ENCODE results near the gene FAM241B. TPM values are rescaled to one million over a fixed set of nuclear protein-coding genes. Genes with fewer than 3 reads are reported as not detected.

Gene FAM241B
- polyA plus RNA-seq, 1 donor (not counting 4 experiments of a cell fraction or from before 2014, with no cell fraction given): 7.9 TPM

DNA sequence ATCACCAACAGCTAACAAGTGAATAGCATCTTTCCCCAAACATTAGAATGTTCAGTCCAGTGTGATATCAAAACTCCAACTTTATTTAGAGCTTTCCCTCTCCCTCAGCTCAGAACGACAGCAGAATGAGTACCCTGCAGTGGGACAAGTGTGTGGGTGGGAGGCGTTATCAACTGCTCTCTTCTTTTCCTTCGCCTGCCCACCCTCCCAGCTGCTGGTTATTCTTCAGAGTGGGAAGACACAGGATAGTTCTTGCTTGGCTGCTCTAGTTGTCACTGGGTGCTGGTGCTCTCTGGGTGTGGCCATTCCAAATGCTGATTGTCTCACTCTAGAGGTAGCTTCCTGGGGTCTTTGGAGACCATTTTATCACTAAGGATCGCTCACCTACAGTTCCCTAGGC lies 13.7 kb upstream of the FAM241B start:
- TF ChIP-seq EZH2 (IDR thresholded peaks at IDR 0.05; ENCODE audit: low read length): no peak
- TF ChIP-seq, protein P1, sequence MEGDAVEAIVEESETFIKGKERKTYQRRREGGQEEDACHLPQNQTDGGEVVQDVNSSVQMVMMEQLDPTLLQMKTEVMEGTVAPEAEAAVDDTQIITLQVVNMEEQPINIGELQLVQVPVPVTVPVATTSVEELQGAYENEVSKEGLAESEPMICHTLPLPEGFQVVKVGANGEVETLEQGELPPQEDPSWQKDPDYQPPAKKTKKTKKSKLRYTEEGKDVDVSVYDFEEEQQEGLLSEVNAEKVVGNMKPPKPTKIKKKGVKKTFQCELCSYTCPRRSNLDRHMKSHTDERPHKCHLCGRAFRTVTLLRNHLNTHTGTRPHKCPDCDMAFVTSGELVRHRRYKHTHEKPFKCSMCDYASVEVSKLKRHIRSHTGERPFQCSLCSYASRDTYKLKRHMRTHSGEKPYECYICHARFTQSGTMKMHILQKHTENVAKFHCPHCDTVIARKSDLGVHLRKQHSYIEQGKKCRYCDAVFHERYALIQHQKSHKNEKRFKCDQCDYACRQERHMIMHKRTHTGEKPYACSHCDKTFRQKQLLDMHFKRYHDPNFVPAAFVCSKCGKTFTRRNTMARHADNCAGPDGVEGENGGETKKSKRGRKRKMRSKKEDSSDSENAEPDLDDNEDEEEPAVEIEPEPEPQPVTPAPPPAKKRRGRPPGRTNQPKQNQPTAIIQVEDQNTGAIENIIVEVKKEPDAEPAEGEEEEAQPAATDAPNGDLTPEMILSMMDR (optimal IDR thresholded peaks at IDR 0.05 in 1 of 3, IDR thresholded peaks at IDR 0.05 in 1 of 3, conservative IDR thresholded peaks at IDR 0.05 in 1 of 3; ENCODE audit: extremely low read depth in 1 of 3, insufficient read depth in 2 of 3, low read length in 3 of 3): no peak
- DNase-seq (ENCODE audit: low read depth, low spot score) (no peak), FAIRE-seq (no peak)
- H3K4me1 ChIP-seq (ENCODE audit: control insufficient read depth, extremely low read depth, insufficient read depth, low read length): peaks cover 3% of the 10 kb centered on the region
- no peaks in the 10 kb centered on the region for H3K9me1 ChIP-seq (ENCODE audit: control insufficient read depth, extremely low read depth, insufficient read depth, low read length)
- dilution Hi-C loops (cut with MboI; ENCODE audit: extremely low pct_ligation_motif_present, low sequenced_read_pairs): no loop called here
- H3K4me3 ChIP-seq (ENCODE audit: control insufficient read depth in 2 of 3, extremely low read depth in 1 of 3, insufficient read depth in 2 of 3, low read depth in 1 of 3, low read length in 3 of 3): no peak overlapping the region
- no peak overlapping the region for H3K27ac ChIP-seq (ENCODE audit: control insufficient read depth, insufficient read depth, low read length)
- no peaks in the 10 kb centered on the region for H3K79me2 ChIP-seq (ENCODE audit: control insufficient read depth, insufficient read depth, low read length)
- no peak overlapping the region for H3K4me2 ChIP-seq (ENCODE audit: control insufficient read depth, extremely low read depth, insufficient read depth, low read depth, low read length)
- H3K9ac ChIP-seq (ENCODE audit: control insufficient read depth, extremely low read depth, insufficient read depth, low read length): no peak overlapping the region
- no peaks in the 10 kb centered on the region for H4K20me1 ChIP-seq (ENCODE audit: control insufficient read depth, extremely low read depth, insufficient read depth, low read length)
- H3K36me3 ChIP-seq (ENCODE audit: control insufficient read depth in 2 of 2, extremely low read depth in 1 of 2, insufficient read depth in 2 of 2, low read length in 2 of 2): no peaks in the 10 kb centered on the region
- H3K27me3 ChIP-seq (ENCODE audit: control insufficient read depth, extremely low read depth, insufficient read depth, low read length): no peaks in the 10 kb centered on the region
- H2AFZ ChIP-seq (ENCODE audit: control insufficient read depth, low read length): no peak overlapping the region
- H3K9me3 ChIP-seq (ENCODE audit: control insufficient read depth, low read depth, low read length): no peaks in the 10 kb centered on the region

DNA sequence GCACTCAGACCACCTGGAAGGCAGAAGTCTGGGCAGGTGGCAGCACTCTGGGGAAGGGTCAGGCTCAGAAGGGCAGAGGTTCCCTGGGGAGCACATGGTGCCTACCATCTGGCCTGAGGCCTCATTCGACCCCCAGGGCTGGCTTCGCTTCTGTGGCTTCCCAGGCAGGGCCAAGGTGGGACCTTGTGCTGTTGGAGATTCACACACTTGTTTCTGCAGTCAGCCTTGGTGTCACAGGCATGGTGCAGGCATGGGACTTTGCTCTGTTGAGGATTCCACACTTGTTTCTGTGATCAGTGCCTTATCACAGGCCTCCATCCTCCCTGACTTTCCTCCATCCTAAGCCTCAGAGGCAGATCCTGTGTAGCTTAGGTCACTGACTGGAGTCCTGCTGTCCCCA lies 11.3 kb upstream of the FAM241B start:
- Histone ChIP-seq H3K9me3 (ENCODE audit: control insufficient read depth, low read depth, low read length) (no peaks in the 10 kb centered on the region), H3K27ac (ENCODE audit: control insufficient read depth, insufficient read depth, low read length) (no peak overlapping the region), H3K9me1 (ENCODE audit: control insufficient read depth, extremely low read depth, insufficient read depth, low read length) (no peaks in the 10 kb centered on the region), H3K4me3 (ENCODE audit: control insufficient read depth in 2 of 3, extremely low read depth in 1 of 3, insufficient read depth in 2 of 3, low read depth in 1 of 3, low read length in 3 of 3) (no peak overlapping the region), H3K79me2 (ENCODE audit: control insufficient read depth, insufficient read depth, low read length) (no peaks in the 10 kb centered on the region), H2AFZ (ENCODE audit: control insufficient read depth, low read length) (no peak overlapping the region), H3K9ac (ENCODE audit: control insufficient read depth, extremely low read depth, insufficient read depth, low read length) (no peak overlapping the region), H3K27me3 (ENCODE audit: control insufficient read depth, extremely low read depth, insufficient read depth, low read length) (peaks cover 3% of the 10 kb centered on the region), H4K20me1 (ENCODE audit: control insufficient read depth, extremely low read depth, insufficient read depth, low read length) (no peaks in the 10 kb centered on the region), H3K4me2 (ENCODE audit: control insufficient read depth, extremely low read depth, insufficient read depth, low read depth, low read length) (no peak overlapping the region), H3K36me3 (ENCODE audit: control insufficient read depth in 2 of 2, extremely low read depth in 1 of 2, insufficient read depth in 2 of 2, low read length in 2 of 2) (no peaks in the 10 kb centered on the region), H3K4me1 (ENCODE audit: control insufficient read depth, extremely low read depth, insufficient read depth, low read length) (no peaks in the 10 kb centered on the region)
- dilution Hi-C loops (cut with MboI; ENCODE audit: extremely low pct_ligation_motif_present, low sequenced_read_pairs): no loop called here
- FAIRE-seq: no peak
- TF ChIP-seq, protein P1 (optimal IDR thresholded peaks at IDR 0.05 in 1 of 3, IDR thresholded peaks at IDR 0.05 in 1 of 3, conservative IDR thresholded peaks at IDR 0.05 in 1 of 3; ENCODE audit: extremely low read depth in 1 of 3, insufficient read depth in 2 of 3, low read length in 3 of 3): no peak
- no peak for TF ChIP-seq EZH2 (IDR thresholded peaks at IDR 0.05; ENCODE audit: low read length)
- no peak for DNase-seq (ENCODE audit: low read depth, low spot score)
